Neutrophil (primary cell): ENCODE measurements around the gene SYTL3.
A peak's percentile ranks its signal among the peaks of the same experiment; 100 is the strongest.

ENCODE experiments used
- H3K27ac ChIP-seq: fragments of 200-600 bp; sonication (generic); 2 replicates; pipeline ENCODE4 v1.5.1; 2016; ENCODE audit warnings: mild to moderate bottlenecking, moderate library complexity
- H3K27me3 ChIP-seq: fragments of 200-600 bp; sonication (generic); 2 replicates; pipeline ENCODE4 v1.6.0; 2016; ENCODE audit warnings: mild to moderate bottlenecking
- H3K36me3 ChIP-seq: fragments of 200-600 bp; sonication (generic); 2 replicates; pipeline ENCODE4 v1.5.1; 2017
- H3K4me1 ChIP-seq, 2 experiments: fragments of 200-600 bp in 1 of 2; sonication (generic) in 1 of 2; 1 replicate in 1 of 2; 2 replicates in 1 of 2; pipeline versions ENCODE4 v1.5.1 to v1.6.1; 2013 to 2016; ENCODE audit warnings: low read depth in 1 of 2, low read length in 1 of 2, mild to moderate bottlenecking in 1 of 2, moderate library complexity in 1 of 2; ENCODE audit not compliant: control insufficient read depth in 1 of 2, insufficient read depth in 1 of 2
- H3K4me3 ChIP-seq, 2 experiments: fragments of 200-600 bp in 1 of 2; sonication (generic) in 1 of 2; 1 replicate in 1 of 2; 2 replicates in 1 of 2; pipeline ENCODE4 v1.5.1; 2013 to 2016; ENCODE audit warnings: low read depth in 1 of 2, low read length in 1 of 2, mild to moderate bottlenecking in 1 of 2, moderate library complexity in 1 of 2
- H3K9me3 ChIP-seq: fragments of 200-600 bp; sonication (generic); 2 replicates; pipeline ENCODE4 v1.5.1; 2016
- CTCF ChIP-seq: fragments of 200-600 bp; sonication (generic); IDR thresholded peaks from 2 replicates; pipeline ENCODE4 v1.5.1; 2016; ENCODE audit warnings: antibody characterized with exemption

Gene SYTL3

GRCh38 chr6:158662607-158662953, 12.7 kb downstream of the SYTL3 start:
- Histone ChIP-seq H3K9me3 (no peaks in the 10 kb centered on the region), H3K27ac (peak overlapping the region; percentile 73), H3K4me3 (peak overlapping the region; percentile 28 to 43), H3K36me3 (peaks cover 33% of the 10 kb centered on the region), H3K27me3 (no peaks in the 10 kb centered on the region), H3K4me1 (peaks cover 81 to 83% of the 10 kb centered on the region in 2 experiments)
- no peak for TF ChIP-seq CTCF

- no peak for TF ChIP-seq CTCF
- H3K9me3 ChIP-seq = no peaks in the 10 kb centered on the region
- H3K4me3 ChIP-seq = peak overlapping the region; percentile 28 to 43
- peaks cover 86 to 88% of the 10 kb centered on the region in 2 experiments for H3K4me1 ChIP-seq
- peak overlapping the region; percentile 73 for H3K27ac ChIP-seq
- no peaks in the 10 kb centered on the region for H3K27me3 ChIP-seq
- peaks cover 33% of the 10 kb centered on the region for H3K36me3 ChIP-seq
These were observed 13.2 kb downstream of the SYTL3 start for GRCh38 chr6:158662954-158663624.

- Histone ChIP-seq H3K27ac (peak overlapping the region; percentile 73), H3K4me1 (peaks cover 89 to 94% of the 10 kb centered on the region in 2 experiments), H3K9me3 (no peaks in the 10 kb centered on the region), H3K4me3 (peak overlapping the region; percentile 28 to 43), H3K27me3 (no peaks in the 10 kb centered on the region), H3K36me3 (peaks cover 33% of the 10 kb centered on the region)
- no peak for TF ChIP-seq CTCF
These were observed 13.8 kb downstream of the SYTL3 start for GRCh38 chr6:158663625-158664165.

GRCh38 chr6:158665332-158665731, 15.5 kb downstream of the SYTL3 start:
- no peaks in the 10 kb centered on the region for H3K27me3 ChIP-seq
- H3K9me3 ChIP-seq = no peaks in the 10 kb centered on the region
- H3K4me3 ChIP-seq = no peak overlapping the region
- H3K4me1 ChIP-seq = peaks cover 92 to 100% of the 10 kb centered on the region in 2 experiments
- no peak for TF ChIP-seq CTCF
- peak overlapping the region; percentile 97 for H3K27ac ChIP-seq
- H3K36me3 ChIP-seq = peaks cover 38% of the 10 kb centered on the region

- Histone ChIP-seq H3K9me3 (no peaks in the 10 kb centered on the region), H3K27ac (peak overlapping the region; percentile 97), H3K4me3 (peak overlapping the region; percentile 22 to 35), H3K4me1 (peaks cover 77 to 87% of the 10 kb centered on the region in 2 experiments), H3K36me3 (peaks cover 34% of the 10 kb centered on the region), H3K27me3 (no peaks in the 10 kb centered on the region)
- TF ChIP-seq CTCF = peak; percentile 44
These were observed 16.9 kb downstream of the SYTL3 start for GRCh38 chr6:158666628-158667359.
